ENCODE results near the gene TMEM101. TPM values are rescaled to one million over a fixed set of nuclear protein-coding genes. Genes with fewer than 3 reads are reported as not detected.

Gene TMEM101
- total RNA-seq, 1 experiment from 2014 or later = 25.6 TPM

Other genes with a start within 250 kb of the TMEM101 start
- gene DUSP3, start 236.0 kb downstream of the TMEM101 start, total RNA-seq (2022) = 39.7 and 55.0 TPM in 2 replicates
- gene CFAP97D1, start 234.5 kb downstream of the TMEM101 start, total RNA-seq (2022) = not detected in 2 replicates
- gene MPP3, start 181.8 kb downstream of the TMEM101 start, total RNA-seq (2022) = 18.7 and 24.5 TPM in 2 replicates
- gene CD300LG, start 167.8 kb downstream of the TMEM101 start, total RNA-seq (2022) = not detected in 2 replicates
- gene MPP2, start 107.4 kb downstream of the TMEM101 start, total RNA-seq (2022) = not detected in 2 replicates
- not detected in 2 replicates for gene PPY, start 72.5 kb downstream of the TMEM101 start, total RNA-seq (2022)
- not detected in 2 replicates for gene PYY, start 61.0 kb downstream of the TMEM101 start, total RNA-seq (2022)
- 0.88 and 1.6 TPM in 2 replicates for gene NAGS, start 10.3 kb downstream of the TMEM101 start, total RNA-seq (2022)
- gene LSM12, start 51.7 kb upstream of the TMEM101 start, total RNA-seq (2022) = 87.9 and 101 TPM in 2 replicates
- 70.6 and 89.4 TPM in 2 replicates for gene G6PC3, start 55.8 kb upstream of the TMEM101 start, total RNA-seq (2022)
- gene HDAC5, start 108.7 kb upstream of the TMEM101 start, total RNA-seq (2022) = 12.1 TPM in 2 replicates
- 5.4 and 6.7 TPM in 2 replicates for gene HROB, start 127.0 kb upstream of the TMEM101 start, total RNA-seq (2022)
- not detected in 2 replicates for gene ASB16, start 155.7 kb upstream of the TMEM101 start, total RNA-seq (2022)
- 26.5 and 37.7 TPM in 2 replicates for gene TMUB2, start 172.0 kb upstream of the TMEM101 start, total RNA-seq (2022)
- 65.7 and 74.8 TPM in 2 replicates for gene ATXN7L3, start 184.9 kb upstream of the TMEM101 start, total RNA-seq (2022)
- gene UBTF, start 204.7 kb upstream of the TMEM101 start, total RNA-seq (2022) = 71.4 and 79.7 TPM in 2 replicates